ENCODE data around the gene ITGA1.

DNA sequence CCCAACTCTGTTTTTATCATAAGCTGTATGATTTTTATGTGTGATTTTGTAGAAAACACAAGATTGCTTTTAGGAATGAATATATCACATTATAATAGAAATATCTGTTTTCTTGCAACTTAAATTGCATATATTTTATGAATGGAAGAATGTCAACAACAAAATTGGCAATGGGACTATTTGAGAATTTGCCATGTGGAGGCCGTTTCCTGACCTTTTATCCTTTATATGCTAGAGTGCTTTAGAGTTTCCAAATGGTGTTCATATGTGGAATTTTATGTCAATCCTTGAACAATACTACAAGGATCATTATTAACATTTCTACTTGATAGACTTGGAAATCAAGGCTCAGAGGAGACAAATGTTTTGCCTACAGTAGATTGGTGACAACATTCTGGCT is 34.2 kb downstream of the ITGA1 start:
- TF ChIP-seq, protein P1, sequence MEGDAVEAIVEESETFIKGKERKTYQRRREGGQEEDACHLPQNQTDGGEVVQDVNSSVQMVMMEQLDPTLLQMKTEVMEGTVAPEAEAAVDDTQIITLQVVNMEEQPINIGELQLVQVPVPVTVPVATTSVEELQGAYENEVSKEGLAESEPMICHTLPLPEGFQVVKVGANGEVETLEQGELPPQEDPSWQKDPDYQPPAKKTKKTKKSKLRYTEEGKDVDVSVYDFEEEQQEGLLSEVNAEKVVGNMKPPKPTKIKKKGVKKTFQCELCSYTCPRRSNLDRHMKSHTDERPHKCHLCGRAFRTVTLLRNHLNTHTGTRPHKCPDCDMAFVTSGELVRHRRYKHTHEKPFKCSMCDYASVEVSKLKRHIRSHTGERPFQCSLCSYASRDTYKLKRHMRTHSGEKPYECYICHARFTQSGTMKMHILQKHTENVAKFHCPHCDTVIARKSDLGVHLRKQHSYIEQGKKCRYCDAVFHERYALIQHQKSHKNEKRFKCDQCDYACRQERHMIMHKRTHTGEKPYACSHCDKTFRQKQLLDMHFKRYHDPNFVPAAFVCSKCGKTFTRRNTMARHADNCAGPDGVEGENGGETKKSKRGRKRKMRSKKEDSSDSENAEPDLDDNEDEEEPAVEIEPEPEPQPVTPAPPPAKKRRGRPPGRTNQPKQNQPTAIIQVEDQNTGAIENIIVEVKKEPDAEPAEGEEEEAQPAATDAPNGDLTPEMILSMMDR (conservative IDR thresholded peaks at IDR 0.05): no peak
- TF ChIP-seq EZH2 (IDR thresholded peaks at IDR 0.05; ENCODE audit: low read depth): no peak
